ENCODE results near the gene S100A8. TPM values are rescaled to one million over a fixed set of nuclear protein-coding genes. Genes with fewer than 3 reads are reported as not detected.

S100A8 gene
- total and polyA plus RNA-seq, 2 donors (not counting 3 experiments of a cell fraction or from before 2014, with no cell fraction given): not detected

DNA sequence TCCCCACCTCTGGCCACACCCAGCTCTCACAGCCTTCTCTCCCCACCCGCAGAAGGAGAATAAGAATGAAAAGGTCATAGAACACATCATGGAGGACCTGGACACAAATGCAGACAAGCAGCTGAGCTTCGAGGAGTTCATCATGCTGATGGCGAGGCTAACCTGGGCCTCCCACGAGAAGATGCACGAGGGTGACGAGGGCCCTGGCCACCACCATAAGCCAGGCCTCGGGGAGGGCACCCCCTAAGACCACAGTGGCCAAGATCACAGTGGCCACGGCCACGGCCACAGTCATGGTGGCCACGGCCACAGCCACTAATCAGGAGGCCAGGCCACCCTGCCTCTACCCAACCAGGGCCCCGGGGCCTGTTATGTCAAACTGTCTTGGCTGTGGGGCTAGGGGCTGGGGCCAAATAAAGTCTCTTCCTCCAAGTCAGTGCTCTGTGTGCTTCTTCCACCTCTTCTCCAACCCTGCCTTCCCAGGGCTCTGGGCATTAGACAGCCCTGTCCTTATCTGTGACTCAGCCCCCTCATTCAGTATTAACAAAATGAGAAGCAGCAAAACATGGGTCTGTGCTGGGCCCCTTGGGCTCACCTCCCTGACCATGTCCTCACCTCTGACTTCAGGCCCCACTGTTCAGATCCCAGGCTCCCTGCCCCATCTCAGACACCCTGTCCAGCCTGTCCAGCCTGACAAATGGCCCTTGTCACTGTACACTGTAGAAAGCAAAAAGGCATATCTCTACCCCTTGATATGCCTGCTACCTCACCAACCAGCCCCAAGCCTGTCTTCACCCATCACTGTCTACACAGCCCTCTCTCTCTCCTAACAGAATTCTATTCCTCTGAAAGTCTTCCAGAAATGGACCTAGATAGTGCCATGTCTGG, 30.0 kb downstream of the S100A8 start:
- no TSS peak for BruUV-seq (replicated peaks)
- no peaks in the 10 kb centered on the region for H3K9me1 ChIP-seq (replicated peaks; ENCODE audit: control insufficient read depth, extremely low read depth, insufficient read depth, low read length)
- H3K79me2 ChIP-seq (ENCODE audit: control insufficient read depth, insufficient read depth, low read length): no peaks in the 10 kb centered on the region
- no peak overlapping the region for H3K27ac ChIP-seq (ENCODE audit: insufficient read depth, low read depth, low read length)
- H3K4me1 ChIP-seq (ENCODE audit: control insufficient read depth, extremely low read depth, insufficient read depth, low read length): no peaks in the 10 kb centered on the region
- no peaks in the 10 kb centered on the region for H4K20me1 ChIP-seq (replicated peaks; ENCODE audit: control insufficient read depth, extremely low read depth, insufficient read depth, low read length)
- CTCF ChIA-PET: interaction anchor here (0.8 to 13.2 kb wide), 4 partner anchors 8 to 149 kb away, joined by 3 to 331 read pairs (median 6); no protein-coding TSS in a partner anchor
- TF ChIP-seq, protein P1, sequence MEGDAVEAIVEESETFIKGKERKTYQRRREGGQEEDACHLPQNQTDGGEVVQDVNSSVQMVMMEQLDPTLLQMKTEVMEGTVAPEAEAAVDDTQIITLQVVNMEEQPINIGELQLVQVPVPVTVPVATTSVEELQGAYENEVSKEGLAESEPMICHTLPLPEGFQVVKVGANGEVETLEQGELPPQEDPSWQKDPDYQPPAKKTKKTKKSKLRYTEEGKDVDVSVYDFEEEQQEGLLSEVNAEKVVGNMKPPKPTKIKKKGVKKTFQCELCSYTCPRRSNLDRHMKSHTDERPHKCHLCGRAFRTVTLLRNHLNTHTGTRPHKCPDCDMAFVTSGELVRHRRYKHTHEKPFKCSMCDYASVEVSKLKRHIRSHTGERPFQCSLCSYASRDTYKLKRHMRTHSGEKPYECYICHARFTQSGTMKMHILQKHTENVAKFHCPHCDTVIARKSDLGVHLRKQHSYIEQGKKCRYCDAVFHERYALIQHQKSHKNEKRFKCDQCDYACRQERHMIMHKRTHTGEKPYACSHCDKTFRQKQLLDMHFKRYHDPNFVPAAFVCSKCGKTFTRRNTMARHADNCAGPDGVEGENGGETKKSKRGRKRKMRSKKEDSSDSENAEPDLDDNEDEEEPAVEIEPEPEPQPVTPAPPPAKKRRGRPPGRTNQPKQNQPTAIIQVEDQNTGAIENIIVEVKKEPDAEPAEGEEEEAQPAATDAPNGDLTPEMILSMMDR (IDR thresholded peaks at IDR 0.05; ENCODE audit: extremely low read depth in 1 of 2, insufficient read depth in 1 of 2, low read depth in 1 of 2, low read length in 2 of 2): no peak
- TF ChIP-seq EZH2 (IDR thresholded peaks at IDR 0.05; ENCODE audit: borderline replicate concordance, low read depth, low read length, severe bottlenecking) (no peak), JUN (IDR thresholded peaks at IDR 0.05; ENCODE audit: borderline replicate concordance, insufficient read depth, insufficient read length, low read depth) (no peak), GATA2 (IDR thresholded peaks at IDR 0.05; ENCODE audit: insufficient read depth, insufficient read length, low read depth, low read length) (no peak), POLR2A (IDR thresholded peaks at IDR 0.05; ENCODE audit: low read depth, low read length) (no peak), MYC (IDR thresholded peaks at IDR 0.05; ENCODE audit: low read depth, low read length) (no peak), POLR2AphosphoS5 (IDR thresholded peaks at IDR 0.05; ENCODE audit: insufficient read depth, low read depth, low read length) (no peak), FOS (IDR thresholded peaks at IDR 0.05; ENCODE audit: borderline replicate concordance, insufficient read depth, low read length) (no peak)
- TF ChIP-seq, protein P2, sequence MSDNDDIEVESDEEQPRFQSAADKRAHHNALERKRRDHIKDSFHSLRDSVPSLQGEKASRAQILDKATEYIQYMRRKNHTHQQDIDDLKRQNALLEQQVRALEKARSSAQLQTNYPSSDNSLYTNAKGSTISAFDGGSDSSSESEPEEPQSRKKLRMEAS (IDR thresholded peaks at IDR 0.05; ENCODE audit: insufficient read depth, insufficient read length): no peak
- H3K36me3 ChIP-seq (ENCODE audit: control insufficient read depth in 2 of 2, extremely low read depth in 1 of 2, insufficient read depth in 2 of 2, low read length in 2 of 2): no peaks in the 10 kb centered on the region
- H3K9me3 ChIP-seq (replicated peaks; ENCODE audit: control insufficient read depth, insufficient read depth, low read length): no peaks in the 10 kb centered on the region
- intact Hi-C loops (cut with micrococcal nuclease) (no loop called here), dilution Hi-C loops (cut with MboI; ENCODE audit: extremely low pct_ligation_motif_present, low sequenced_read_pairs) (no loop called here)
- no peak overlapping the region for H3K4me2 ChIP-seq (ENCODE audit: insufficient read depth, low read length)
- POLR2A ChIA-PET: no interaction called here
- H3K27me3 ChIP-seq (ENCODE audit: control insufficient read depth in 2 of 2, insufficient read depth in 2 of 2, low read length in 2 of 2): no peaks in the 10 kb centered on the region
- H3K4me3 ChIP-seq (replicated peaks in 1 of 3; ENCODE audit: insufficient read depth in 1 of 3, low read depth in 1 of 3, low read length in 3 of 3): no peak overlapping the region
- FAIRE-seq (no peak), DNase-seq (ENCODE audit: low read depth, low spot score) (no peak)
- no peak overlapping the region for H3K9ac ChIP-seq (replicated peaks; ENCODE audit: extremely low read depth, insufficient read depth, low read length)
- no peak overlapping the region for H2AFZ ChIP-seq (ENCODE audit: low read depth, low read length)

Data from endothelial cell of umbilical vein (primary cell).